ENCODE measurements around the gene CHMP6.
A peak's percentile ranks its signal among the peaks of the same experiment; 100 is the strongest.
"Not testable (repeated sequence)": the region's sequence is repeated elsewhere in the genome, so short reads cannot be mapped to it uniquely, and the experiment has no call there.

CHMP6 gene

DNA sequence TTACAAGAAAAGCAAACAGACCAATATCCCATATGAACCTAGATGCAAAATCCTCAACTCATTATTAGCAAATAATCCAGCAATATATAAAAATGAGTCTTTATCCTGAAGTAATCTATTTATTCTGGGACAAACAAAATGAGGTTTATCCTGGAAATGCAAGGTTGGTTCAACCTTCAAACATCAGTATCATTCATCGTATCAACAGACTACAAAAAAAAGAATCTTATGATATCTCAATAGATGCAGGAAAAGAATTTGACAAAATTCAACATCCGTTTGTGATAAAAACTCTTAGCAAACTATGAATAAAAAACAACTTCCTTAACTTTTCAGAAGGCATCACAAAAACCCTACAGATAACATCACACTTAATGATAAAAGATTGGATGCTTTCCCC lies 24.9 kb downstream of the CHMP6 start:
- no peak for DNase-seq

DNA sequence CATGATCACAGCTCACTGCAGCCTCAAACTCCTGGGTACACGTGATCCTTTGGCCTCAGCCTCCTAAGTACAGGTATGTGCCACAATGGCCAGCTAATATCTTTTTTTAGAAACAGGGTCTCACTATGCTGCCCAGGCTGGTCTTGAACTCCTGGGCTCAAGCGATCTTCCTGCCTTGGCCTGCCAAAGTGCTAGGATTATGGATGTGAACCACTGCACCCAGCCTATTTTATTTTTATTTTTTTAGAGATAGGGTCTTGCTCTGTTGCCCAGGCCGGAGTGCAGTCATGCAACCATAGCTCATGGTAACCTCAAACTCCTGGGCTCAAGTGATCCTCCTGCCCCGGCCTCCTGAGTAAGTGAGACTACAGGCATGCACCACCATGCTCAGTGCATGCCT lies 25.7 kb downstream of the CHMP6 start:
- DNase-seq, result not testable (repeated sequence)

DNA sequence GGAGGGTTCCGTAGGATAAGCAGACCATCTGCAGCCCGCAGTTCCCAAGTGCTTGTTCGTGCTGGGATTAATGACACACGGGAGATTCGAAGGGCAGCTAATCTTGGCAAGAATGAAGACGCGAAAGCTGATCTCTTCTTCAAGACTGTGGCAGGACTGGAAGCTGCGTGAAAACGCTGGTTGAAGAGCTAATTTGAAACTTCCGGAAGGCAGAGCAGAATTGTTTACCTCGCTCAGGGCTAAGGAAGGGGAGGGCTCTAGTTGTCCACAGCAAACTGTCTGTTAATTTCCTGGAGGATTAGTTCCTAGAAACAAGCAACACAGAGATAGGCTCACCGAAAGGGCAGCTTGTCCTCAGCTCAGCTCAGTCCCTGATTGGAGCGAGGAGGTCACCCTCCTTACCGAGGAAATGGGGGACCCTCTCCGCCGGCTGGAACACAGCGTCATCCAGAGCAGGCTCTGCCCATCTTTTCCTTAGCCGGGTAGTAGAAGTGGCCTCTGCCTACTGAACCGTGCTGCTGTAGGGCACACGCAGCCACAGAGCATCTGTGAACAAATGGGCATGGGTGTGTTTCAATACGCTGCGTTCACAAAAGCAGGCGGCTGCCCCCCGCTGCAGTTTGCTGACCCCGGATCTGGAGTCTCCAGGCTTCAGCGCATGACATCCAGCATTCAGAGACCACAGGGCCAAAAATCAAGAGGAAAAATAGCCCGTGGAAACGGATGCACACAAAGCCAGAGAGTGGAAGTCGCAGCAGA lies 26.6 kb downstream of the CHMP6 start:
- peak; percentile 49 to 57 for DNase-seq

DNA sequence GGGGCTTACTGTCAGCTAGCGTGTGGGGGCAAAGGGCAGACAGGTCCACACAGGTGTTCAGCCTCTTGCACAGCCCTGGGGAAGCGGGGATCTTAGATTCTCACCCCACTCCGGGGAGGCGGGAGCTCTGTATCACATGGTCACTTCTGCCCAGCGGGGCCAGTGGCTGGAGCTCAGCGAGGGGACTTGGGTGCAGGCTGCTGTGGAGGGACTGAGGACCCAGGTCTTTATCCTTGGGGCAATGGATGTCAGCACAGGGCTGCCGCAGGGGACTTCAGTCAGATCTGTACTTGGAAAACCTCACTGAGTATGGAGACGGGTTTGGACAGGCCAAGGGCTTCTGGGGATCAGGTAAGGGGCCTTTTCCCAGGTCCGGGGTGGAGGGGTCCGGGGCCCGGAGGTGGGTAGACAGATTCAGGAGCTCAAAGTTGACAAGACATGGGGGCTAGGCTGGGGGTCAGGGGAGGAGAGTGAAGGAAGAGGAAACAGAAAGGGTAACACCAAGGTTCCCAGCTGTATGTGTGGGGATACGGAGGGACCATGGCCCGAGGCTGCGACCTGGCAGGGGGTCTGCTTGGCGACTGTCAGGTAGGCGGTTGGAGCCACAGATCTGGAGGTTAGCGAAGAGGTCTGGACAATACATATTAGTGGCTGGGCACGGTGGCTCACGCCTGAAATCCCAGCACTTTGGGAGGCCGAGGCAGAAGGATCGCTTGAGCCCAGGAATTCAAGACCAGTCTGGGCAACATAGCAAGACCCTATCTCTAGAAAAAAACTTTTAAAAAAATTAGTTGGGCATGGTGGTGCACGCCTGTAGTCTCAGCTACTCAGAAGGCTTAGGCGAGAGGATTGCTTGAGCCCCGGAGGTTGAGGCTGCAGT lies 28.2 kb downstream of the CHMP6 start:
- no peak for DNase-seq

DNA sequence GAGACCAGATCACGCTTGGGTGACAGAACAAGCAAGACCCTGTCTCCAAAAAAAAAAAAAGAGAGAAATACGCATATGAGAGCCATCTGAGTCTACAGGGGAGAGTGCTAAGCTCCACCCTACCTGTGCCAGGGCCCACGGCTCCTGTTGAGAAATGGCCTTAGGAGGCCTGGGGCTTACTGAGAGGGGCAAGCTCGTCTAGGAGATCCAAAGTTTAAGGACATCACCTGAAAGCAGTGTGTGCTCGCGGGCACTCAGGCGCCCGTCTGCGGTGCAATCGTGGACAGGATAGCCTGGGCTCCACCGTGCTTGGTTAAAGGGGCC lies 28.8 kb downstream of the CHMP6 start:
- DNase-seq, result no peak

DNA sequence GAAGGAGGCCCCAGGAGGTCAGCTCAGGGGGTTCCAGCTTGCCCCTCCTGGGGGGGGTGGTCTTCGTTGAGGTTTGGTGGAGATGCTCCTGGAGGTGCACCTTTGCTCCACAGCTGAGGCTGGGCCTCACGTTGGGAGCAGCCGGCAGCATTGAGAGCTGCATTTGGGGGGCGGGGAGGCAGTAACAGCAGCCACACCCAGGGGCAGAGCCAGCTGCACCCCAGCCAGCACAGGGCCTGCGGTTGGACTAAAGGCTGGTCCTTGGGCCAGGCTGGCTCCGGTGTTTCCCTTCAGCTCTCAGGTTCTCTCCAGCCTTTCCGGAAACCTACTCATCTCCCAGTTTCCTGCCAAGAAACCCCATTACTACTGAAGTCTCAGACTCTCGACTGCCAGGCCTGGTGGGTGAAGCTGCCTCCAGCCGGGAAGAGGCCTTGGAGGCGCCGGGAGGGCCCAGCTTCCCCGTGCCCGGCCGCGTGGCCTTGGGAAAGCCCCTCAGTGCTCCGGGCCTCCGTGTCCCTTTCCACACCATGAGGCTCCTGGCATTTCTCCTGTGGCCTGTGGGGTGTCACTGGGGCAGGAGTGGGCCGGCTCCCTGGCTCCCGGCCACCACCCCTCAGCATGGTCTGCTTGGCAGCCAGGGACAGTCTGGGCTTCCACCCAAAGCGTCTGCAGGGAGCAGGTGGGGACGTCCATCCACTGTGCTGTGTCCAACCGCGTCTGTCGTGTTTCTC lies 29.3 kb downstream of the CHMP6 start:
- no peak for DNase-seq

DNA sequence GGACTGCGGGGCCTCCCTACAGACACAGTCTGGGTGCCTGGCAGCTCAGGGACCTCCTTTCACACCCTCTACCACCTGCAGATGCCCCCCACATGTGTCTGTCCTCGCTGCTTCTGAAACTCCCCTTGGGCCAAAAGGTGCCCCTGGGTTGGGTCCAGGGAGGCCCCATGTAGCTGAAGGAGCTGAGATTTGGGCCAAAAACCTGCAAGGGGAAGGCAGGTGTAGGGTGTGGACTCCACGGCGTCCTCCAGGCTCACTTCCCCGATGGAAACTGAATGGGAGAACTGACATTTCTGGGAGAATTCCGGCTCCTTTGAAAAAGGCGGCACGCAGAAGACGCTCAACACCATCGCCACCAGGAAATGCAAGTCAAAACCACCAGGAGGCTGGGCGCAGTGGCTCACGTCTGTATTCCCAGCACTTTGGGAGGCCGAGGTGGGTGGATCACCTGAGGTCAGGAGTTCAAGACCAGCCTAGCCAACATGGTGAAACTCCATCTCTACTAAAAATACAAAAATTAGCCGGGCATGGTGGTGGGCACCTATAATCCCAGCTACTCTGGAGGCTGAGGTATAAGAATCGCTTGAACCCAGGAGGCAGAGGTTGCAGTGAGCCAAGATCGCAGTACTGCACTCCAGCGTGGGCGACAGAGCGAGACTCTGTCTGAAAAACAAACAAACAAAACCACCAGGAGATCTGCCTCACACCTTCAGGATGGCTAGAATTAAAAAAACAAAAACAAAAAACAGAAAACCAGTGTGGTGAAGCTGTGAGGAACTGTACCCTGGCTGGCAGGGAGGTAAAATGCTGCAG lies 30.1 kb downstream of the CHMP6 start:
- DNase-seq, result no peak

DNA sequence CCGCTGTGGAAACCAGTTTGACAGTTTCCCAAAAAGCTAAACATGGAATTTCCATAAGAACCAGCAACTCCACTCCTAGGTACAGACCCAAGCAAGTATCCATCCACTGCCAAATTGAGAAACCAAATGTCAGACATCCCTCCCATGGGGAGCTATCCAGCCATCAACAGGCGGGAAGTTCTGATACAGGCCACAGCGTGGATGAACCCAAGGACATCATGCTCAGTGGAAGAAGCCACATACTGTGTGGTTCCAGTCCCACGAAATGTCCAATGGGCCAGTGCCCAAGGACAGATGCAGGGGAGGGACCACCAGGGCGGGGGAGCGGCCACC lies 30.7 kb downstream of the CHMP6 start:
- no peak for DNase-seq

DNA sequence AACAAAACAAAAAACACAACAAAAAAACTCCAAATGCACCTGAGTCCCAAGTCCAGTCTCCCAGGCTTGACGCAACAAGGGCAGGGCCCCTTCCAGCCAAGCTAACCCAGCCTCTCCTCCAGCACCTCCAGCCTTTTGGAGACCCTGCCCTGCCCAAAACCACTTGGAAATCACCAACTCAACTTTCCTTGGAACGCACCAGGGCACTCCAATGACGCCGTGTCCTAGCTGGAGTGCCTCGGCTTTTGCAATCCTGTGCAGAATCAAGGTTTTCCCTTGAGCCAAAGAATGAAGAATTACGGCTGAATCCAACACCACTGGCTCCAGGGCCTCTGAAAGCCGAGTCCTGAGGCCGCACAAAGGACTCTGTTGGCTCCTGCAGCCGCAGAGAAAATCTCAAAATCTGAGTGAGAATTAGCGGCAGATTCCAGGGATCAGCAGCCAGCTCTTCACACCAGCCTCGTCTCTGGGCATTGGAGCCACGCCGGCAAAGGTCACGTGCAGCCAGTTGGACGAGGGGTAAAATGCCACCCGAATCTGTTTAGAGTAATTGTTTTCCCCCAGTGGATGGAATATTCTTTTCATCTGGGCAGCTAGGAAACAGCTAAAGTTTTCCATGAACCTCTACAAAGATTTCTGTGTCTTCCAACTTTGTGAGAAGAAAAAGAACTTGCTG lies 33.6 kb downstream of the CHMP6 start:
- DNase-seq, result no peak

DNA sequence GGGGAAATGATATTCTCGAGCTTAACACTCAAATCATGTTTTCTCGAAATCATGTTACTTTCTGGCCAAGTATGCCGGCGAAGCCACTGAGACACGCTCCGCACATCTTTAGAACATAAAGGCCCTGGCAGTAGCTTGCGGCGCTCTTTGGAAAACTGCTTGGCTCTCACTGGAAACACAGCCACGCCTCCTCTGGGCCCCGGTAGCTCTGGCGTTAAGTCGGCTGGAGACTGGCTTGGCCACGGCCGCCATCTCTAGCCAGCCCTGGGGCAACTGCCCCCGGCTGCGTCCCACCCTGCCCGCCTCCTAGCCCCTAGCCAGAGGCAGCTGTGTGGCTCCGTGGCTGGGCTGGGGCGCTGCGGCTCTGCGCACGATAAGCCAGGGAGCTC lies 34.1 kb downstream of the CHMP6 start:
- DNase-seq, result no peak

DNA sequence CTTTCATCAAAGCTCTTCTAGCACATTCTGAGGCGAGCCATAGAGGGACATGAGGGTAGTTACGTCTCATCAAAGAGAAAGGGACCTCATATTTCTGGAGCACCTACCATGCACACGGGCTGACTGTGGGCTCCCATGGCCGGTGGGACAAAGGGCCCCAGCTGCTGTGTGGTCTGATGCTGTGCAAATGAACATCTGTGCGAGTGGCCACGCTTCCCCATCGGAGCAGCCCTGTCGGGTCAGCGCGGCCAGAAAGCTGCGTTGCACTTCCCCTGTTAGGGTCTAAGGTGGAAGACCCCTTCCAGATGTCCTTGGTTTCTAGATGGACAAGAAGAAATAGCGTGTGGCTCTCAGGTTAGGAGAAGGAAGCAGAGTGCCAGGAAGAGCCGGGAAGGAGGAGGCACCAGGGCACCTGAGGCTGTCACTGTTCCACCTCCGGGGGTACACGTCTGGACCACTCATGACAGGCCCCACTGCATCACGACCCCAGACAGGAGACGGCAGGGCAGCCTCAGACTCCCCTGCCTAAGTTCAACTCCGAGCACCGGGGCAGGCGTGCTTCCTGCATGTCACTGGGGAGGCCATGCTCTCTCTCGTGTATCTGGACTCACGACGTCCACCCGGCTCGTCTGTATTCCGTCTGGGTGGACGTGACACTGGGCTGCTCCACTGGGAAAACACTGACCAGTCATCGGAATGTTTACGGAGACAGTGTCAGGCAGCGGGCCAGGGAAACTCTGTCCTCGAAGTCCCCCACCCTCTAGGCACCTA lies 34.8 kb downstream of the CHMP6 start:
- no peak for DNase-seq

DNA sequence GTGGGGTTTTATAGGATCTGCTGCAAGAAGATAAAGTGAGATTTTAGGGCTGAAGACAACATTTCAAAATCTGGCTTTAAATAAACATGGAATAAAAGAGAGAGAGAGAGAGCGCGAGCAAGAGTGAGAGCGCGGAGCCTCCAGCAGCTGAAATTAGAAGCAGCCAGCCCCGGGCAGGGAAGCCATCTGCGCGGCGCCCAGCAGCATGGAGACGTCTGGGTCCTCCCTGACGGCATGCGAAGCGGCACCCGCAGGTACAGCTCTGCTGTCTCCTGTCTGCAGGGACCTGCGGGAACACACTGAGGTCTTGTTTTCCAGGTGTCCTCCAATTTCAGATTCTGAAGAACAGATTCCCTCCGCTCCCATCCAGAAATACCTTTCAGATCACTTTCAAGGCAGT lies 35.4 kb downstream of the CHMP6 start:
- no peak for DNase-seq

DNA sequence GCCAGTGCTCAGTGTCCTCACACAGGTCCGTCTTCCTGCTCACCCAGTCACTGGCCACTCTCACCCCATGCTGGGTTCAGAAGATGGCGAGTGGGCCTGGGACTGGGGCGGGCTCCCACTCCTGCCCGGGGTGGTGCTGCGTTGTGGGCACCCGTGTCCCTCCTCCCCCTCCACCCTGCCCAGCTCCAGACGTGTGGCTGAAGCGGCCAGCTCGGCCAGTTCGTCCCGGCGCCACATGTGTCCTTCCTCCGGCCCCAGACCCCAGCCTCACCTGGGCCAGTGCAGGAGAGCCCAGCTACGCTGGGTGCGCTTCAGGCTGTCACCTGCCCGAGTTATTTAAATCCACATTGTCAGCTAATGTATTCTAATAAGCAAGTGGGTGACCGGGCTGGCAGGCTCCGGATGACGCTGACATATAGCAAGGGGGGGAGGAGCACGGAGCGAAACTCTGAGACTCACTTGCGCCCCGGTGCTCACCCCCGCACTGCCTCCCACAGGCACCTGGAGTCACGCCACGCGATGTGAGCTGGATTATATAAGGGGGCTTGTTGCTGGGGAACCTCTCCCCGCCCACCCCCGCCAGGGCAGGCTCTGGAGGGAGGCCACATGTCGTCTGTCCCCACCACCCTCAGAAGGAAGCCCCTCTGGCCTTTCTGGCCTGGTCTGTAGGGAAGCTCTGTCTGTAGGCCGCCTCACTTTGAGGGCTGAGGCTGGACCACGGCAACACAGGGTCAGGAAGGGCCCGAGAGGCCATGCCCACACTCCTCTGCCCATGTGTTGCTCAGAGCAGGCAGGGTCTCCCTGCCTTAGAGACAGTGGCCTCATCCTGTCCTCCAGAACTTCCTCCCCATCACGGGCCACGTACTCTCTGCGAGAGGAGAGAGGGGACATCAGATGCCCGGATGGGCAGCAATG lies 36.2 kb downstream of the CHMP6 start:
- DNase-seq, result no peak

DNA sequence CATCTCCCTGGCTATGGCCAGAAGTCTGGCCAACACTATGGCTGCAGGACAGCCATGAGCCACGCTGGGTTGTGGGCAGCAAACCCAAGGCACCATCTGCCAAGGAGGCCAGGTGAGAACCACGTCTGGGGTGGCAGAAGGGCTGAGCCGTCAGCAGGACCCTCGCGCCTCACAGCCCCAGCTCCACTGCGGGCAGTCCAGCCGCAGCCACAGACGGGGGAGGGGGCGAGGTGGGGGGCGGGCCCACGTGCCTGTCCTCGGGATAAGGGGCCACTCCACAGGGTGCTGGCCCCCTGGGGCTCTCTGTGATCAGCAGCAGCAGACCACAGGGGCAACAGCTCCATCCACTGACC lies 36.8 kb downstream of the CHMP6 start:
- DNase-seq, result no peak

DNA sequence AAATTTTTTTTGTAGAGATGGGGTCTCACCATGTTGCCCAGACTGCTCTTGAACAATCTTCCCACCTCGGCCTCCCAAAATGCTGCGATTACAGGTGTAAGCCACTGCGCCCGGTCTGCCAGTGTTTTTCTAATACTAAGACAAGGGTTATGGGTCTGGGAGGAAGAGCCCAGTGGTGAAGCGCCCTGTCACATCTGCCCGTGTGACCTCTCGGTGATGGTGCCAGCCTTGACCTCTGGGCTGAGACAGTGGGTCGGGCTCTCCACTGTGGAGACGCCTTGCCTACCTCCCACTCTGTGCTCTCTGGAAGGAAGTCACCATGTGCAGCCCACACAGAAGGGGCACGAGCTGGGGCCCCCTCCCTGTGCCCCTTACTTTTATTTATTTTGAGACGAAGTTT lies 38.2 kb downstream of the CHMP6 start:
- no peak for DNase-seq

DNA sequence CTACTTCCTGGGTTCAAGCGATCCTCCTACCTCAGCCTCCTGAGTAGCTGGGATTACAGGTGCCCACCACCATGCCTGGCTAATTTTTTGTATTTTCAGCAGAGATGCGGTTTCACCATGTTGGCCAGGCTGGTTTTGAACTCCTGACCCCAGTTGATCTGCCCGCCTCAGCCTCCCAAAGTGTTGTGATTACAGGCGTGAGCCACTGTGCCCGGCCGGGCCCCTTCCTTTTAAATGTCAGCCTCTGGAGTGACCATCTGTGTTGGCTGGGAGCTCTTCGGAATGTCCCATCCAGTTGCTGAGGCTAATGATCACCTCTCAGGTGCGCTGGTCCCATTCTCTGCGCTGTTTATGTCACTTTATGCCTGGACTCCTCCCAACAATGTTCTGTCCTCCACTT lies 38.7 kb downstream of the CHMP6 start:
- not testable (repeated sequence) for DNase-seq

DNA sequence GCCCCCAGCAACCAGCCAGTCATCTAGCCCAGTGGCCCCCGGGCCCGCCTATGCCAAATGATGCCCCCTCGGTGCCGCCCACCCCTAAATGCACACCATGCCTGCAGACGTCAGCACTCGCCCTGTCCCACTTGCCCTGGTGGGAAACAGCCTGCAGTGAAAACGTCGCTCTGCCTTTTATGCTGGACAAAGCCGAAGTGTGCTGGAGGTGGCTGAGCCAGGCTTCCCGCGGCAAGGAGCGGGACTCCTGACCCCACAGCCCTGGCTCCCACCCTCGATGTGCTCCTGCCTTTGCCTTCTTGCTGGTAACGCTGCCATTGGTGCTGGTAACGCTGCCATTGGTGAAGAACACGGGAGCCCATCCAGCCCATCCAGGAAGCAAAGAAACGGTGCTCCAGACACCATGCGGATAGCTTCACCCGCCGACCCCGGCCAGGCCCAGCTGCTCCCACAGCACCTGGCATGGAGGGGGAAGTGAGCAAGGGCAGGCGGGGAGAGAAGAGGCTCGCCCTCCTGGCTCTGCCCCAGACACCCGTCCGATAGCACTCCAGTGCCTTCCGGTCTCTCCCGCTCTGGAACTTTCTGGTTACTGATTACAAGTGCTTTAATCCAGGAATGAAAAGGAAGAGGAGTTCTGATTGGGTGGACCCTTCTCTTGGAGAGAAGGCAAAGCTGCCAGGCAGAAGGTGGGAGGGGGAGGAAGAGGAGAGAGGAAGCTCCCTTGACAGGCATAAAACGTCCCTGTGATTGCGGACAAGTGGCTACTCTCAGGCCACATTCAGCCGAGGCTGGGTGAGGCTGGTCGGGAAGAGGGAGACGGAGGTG lies 39.3 kb downstream of the CHMP6 start:
- DNase-seq, result no peak

DNA sequence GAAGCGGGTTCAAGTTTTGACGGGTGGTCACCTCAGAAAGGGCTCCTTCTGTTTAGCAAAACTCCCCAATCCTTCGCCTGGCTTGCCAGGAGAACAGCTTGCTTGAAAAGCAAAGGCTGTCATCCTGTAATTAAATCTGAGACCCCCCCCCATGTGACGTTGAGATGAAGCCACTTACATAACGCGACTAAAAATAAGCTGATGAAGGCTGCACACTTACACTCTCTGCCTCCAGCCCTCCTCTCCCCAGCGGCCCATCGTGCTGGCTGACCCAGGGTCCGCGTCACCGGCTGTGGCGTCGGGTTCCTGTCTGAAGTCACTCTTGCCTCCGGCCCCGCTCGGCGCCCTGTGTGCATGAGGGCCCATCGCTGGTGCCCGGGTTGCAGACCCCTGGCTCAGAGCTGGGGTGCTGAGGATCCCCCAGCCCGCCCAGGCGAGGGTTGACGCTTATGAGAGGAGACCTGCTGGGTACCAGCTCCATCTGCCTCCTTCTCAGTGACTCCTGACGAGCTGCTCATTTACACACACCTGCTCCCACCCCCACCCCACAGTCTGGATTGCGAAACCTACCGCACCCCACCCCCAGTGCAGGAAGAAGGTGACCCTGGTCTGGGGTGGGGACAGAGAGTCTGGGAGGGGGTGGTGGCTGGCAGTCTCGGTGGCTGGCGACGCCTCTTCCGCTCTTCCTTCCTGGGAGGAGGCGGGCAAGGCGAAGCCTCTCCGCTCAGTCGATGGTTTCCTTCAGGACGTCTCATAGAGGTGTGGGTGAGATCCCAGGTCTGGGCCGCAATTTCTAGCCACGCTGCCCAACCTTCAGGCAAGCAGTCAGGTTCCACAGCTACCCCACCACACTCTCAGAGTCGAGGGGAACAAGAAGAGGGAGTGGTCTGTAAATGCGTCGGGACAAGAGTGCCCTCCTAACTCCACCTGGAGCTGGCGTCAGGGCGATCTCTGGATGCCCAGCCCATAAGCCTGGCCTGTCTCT lies 40.2 kb downstream of the CHMP6 start:
- DNase-seq, result no peak

All from activated T-cell treated with anti-CD3 and anti-CD28 coated beads, Interleukin-2, amount 50 U/mL, for 48 hours (primary cell).